SK-N-SH (cell line): ENCODE measurements around the gene EML2. TPM values are rescaled to one million over a fixed set of nuclear protein-coding genes. Genes with fewer than 3 reads are reported as not detected.

Experiments used
- CTCF ChIA-PET: fragments of 300-600, 350-600 bp; formaldehyde crosslinking; extraction: SDS; loops from one replicate; lab custom pipeline; 2021; lab: Yijun Ruan, JAX
- POLR2A ChIA-PET: fragments of 350-600 bp; sonication (Branson Sonifier 250); formaldehyde crosslinking; extraction: SDS; loops from one replicate; lab custom pipeline; 2020; ENCODE audit warnings: antibody characterized with exemption, inconsistent platforms; lab: Yijun Ruan, JAX
- DNase-seq: peaks from one replicate; pipeline ENCODE4 v3.0.0; 2012
- H2AFZ ChIP-seq: fragments of 200-600 bp; sonication (generic); 2 replicates; pipeline ENCODE4 v1.8.1; 2016; ENCODE audit warnings: antibody characterized with exemption, mild to moderate bottlenecking, low read depth
- H3F3A ChIP-seq: fragments of 200-600 bp; sonication (generic); replicated peaks from 2 replicates; pipeline ENCODE3; 2016; ENCODE audit warnings: antibody characterized with exemption, mild to moderate bottlenecking; ENCODE audit not compliant: insufficient read depth
- H3K27ac ChIP-seq, 2 experiments: fragments of 200-500 bp in 1 of 2; fragments of 200-600 bp in 1 of 2; sonication (Bioruptor generic) in 1 of 2; sonication (generic), shearing (Covaris generic) in 1 of 2; 2 replicates each; pipeline versions ENCODE4 v1.5.1 to v1.6.1; 2014 to 2016; ENCODE audit warnings: low read depth in 2 of 2, inconsistent platforms in 1 of 2, low read length in 1 of 2, mild to moderate bottlenecking in 1 of 2, mixed read lengths in 1 of 2
- H3K27me3 ChIP-seq: fragments of 200-600 bp; sonication (generic), shearing (Covaris generic); 2 replicates; pipeline ENCODE4 v1.6.1; 2016; ENCODE audit warnings: mixed run types; ENCODE audit not compliant: insufficient read depth
- H3K36me3 ChIP-seq, 2 experiments: fragments of 200-500 bp in 1 of 2; fragments of 200-600 bp in 1 of 2; sonication (Bioruptor generic) in 1 of 2; sonication (generic) in 1 of 2; replicated peaks in 1 of 2; 2 replicates each; pipeline versions ENCODE3 to v1.5.1; 2014 to 2016; ENCODE audit warnings: low read length in 1 of 2, mild to moderate bottlenecking in 1 of 2; ENCODE audit not compliant: insufficient read depth in 2 of 2, control insufficient read depth in 1 of 2
- H3K4me1 ChIP-seq, 2 experiments: fragments of 200-500 bp in 1 of 2; fragments of 200-600 bp in 1 of 2; sonication (Bioruptor generic) in 1 of 2; sonication (generic), shearing (Covaris generic) in 1 of 2; 2 replicates each; pipeline versions ENCODE4 v1.5.1 to v1.6.1; 2014 to 2016; ENCODE audit warnings: low read depth in 1 of 2, low read length in 1 of 2, mixed run types in 1 of 2; ENCODE audit not compliant: insufficient read depth in 2 of 2, control insufficient read depth in 1 of 2
- H3K4me2 ChIP-seq: fragments of 200-600 bp; sonication (generic), shearing (Covaris generic); 2 replicates; pipeline ENCODE4 v1.6.1; 2017; ENCODE audit warnings: mixed run types
- H3K4me3 ChIP-seq, 2 experiments: fragments of 200-500 bp in 1 of 2; fragments of 200-600 bp in 1 of 2; sonication (Bioruptor generic) in 1 of 2; sonication (generic), shearing (Covaris generic) in 1 of 2; 2 replicates each; pipeline versions ENCODE4 v1.5.1 to v1.8.1; 2014 to 2016; ENCODE audit warnings: low read depth in 2 of 2, inconsistent platforms in 1 of 2, low read length in 1 of 2, mild to moderate bottlenecking in 1 of 2, mixed read lengths in 1 of 2, moderate library complexity in 1 of 2
- H3K79me2 ChIP-seq: fragments of 200-600 bp; sonication (generic); 2 replicates; pipeline ENCODE4 v1.8.1; 2017; ENCODE audit warnings: mild to moderate bottlenecking; ENCODE audit not compliant: insufficient read depth
- H3K9ac ChIP-seq: fragments of 200-600 bp; sonication (generic); 2 replicates; pipeline ENCODE4 v1.6.1; 2017; ENCODE audit warnings: mixed run types
- H3K9me2 ChIP-seq: fragments of 200-600 bp; sonication (generic); 2 replicates; pipeline ENCODE4 v1.6.1; 2017; ENCODE audit warnings: mixed run types
- H3K9me3 ChIP-seq: fragments of 200-600 bp; sonication (generic); 2 replicates; pipeline ENCODE4 v1.6.1; 2017; ENCODE audit warnings: mixed run types, mild to moderate bottlenecking, moderate library complexity
- H4K20me1 ChIP-seq: fragments of 200-600 bp; sonication (generic); 2 replicates; pipeline ENCODE4 v1.6.1; 2017; ENCODE audit warnings: mild to moderate bottlenecking, mixed run types; ENCODE audit not compliant: insufficient read depth
- CHD2 ChIP-seq: fragments of 150-350 bp; IDR thresholded peaks from 2 replicates; pipeline ENCODE4 v1.6.1; 2018; ENCODE audit warnings: low read length; ENCODE audit not compliant: partially characterized antibody
- ELF1 ChIP-seq: IDR thresholded peaks from 2 replicates; pipeline ENCODE4 v1.4.0; 2012
- EP300 ChIP-seq, 2 experiments: IDR thresholded peaks; 2 replicates each; pipeline versions ENCODE4 v1.4.0 to v1.6.1; 2012; ENCODE audit warnings: borderline replicate concordance in 1 of 2, low read depth in 1 of 2, low read length in 1 of 2
- EZH2phosphoT487 ChIP-seq: fragments of 200-600 bp; sonication (generic); IDR thresholded peaks from 2 replicates; pipeline ENCODE4 v1.6.1; 2017; ENCODE audit warnings: low read depth, mixed run types, mild to moderate bottlenecking, antibody characterized with exemption, moderate library complexity, borderline replicate concordance
- FOSL2 ChIP-seq: IDR thresholded peaks from 2 replicates; pipeline ENCODE4 v1.4.0; 2012; ENCODE audit warnings: low read depth, mild to moderate bottlenecking, moderate library complexity, borderline replicate concordance
- FOXJ3 ChIP-seq: sonication (generic); formaldehyde crosslinking; IDR thresholded peaks from 2 replicates; pipeline ENCODE4 v1.5.1; 2020; ENCODE audit warnings: mild to moderate bottlenecking, missing genetic modification reagents
- FOXM1 ChIP-seq: IDR thresholded peaks from 2 replicates; pipeline ENCODE4 v1.4.0; 2012; ENCODE audit warnings: low read depth, mild to moderate bottlenecking
- GABPA ChIP-seq: IDR thresholded peaks from 2 replicates; pipeline ENCODE4 v1.4.0; 2012; ENCODE audit warnings: low read depth, mild to moderate bottlenecking
- GATA2 ChIP-seq: sonication (generic); formaldehyde crosslinking; IDR thresholded peaks from 2 replicates; pipeline ENCODE4 v1.5.0; 2020; ENCODE audit warnings: mild to moderate bottlenecking, missing genetic modification reagents
- JUND ChIP-seq: IDR thresholded peaks from 2 replicates; pipeline ENCODE4 v1.4.0; 2012
- MEF2A ChIP-seq: IDR thresholded peaks from 2 replicates; pipeline ENCODE4 v1.4.0; 2012; ENCODE audit warnings: low read depth, borderline replicate concordance
- MXI1 ChIP-seq: IDR thresholded peaks from 2 replicates; pipeline ENCODE4 v1.6.1; 2012; ENCODE audit warnings: mild to moderate bottlenecking, low read depth, low read length, improper control_type of control experiment
- NRF1 ChIP-seq: IDR thresholded peaks from 2 replicates; pipeline ENCODE4 v1.6.1; 2012; ENCODE audit warnings: low read depth, mild to moderate bottlenecking, low read length
- POLR2AphosphoS5 ChIP-seq: IDR thresholded peaks from 2 replicates; pipeline ENCODE4 v1.6.1; 2012; ENCODE audit warnings: low read depth, low read length
- RAD21 ChIP-seq: IDR thresholded peaks from 2 replicates; pipeline ENCODE4 v1.6.1; 2012; ENCODE audit warnings: mild to moderate bottlenecking, low read length
- RCOR1 ChIP-seq: fragments of 150-350 bp; IDR thresholded peaks from 2 replicates; pipeline ENCODE4 v1.6.1; 2017; ENCODE audit warnings: antibody characterized with exemption, low read length
- RFX5 ChIP-seq: IDR thresholded peaks from 2 replicates; pipeline ENCODE4 v1.6.1; 2012; ENCODE audit warnings: mild to moderate bottlenecking, improper control_type of control experiment, low read length
- RXRA ChIP-seq: IDR thresholded peaks from 2 replicates; pipeline ENCODE4 v1.4.0; 2012; ENCODE audit warnings: low read depth, mild to moderate bottlenecking, borderline replicate concordance
- SIN3A ChIP-seq: IDR thresholded peaks from 2 replicates; pipeline ENCODE4 v1.6.1; 2012; ENCODE audit warnings: low read depth, mild to moderate bottlenecking, low read length, moderate library complexity, borderline replicate concordance
- SMC3 ChIP-seq: IDR thresholded peaks from 2 replicates; pipeline ENCODE4 v1.6.1; 2012; ENCODE audit warnings: low read depth, low read length, improper control_type of control experiment
- TAF1 ChIP-seq: IDR thresholded peaks from 2 replicates; pipeline ENCODE4 v1.6.1; 2012; ENCODE audit warnings: low read depth, mild to moderate bottlenecking, low read length, moderate library complexity, borderline replicate concordance
- TCF12 ChIP-seq: IDR thresholded peaks from 2 replicates; pipeline ENCODE4 v1.4.0; 2012
- TEAD4 ChIP-seq: IDR thresholded peaks from 2 replicates; pipeline ENCODE4 v1.4.0; 2012; ENCODE audit warnings: mild to moderate bottlenecking, borderline replicate concordance; ENCODE audit not compliant: insufficient read depth
- YY1 ChIP-seq: IDR thresholded peaks from 2 replicates; pipeline ENCODE4 v1.4.0; 2012; ENCODE audit warnings: low read depth, mild to moderate bottlenecking
- WGBS: methylation state at CpG from one replicate; pipeline ENCODE4 v1.1.6; 2017; ENCODE audit warnings: low lambda C conversion rate; 5-methylcytosine and 5-hydroxymethylcytosine counted together
- polyA plus RNA-seq, 3 experiments: library from polyadenylated mRNA; depleted of rRNA; stranded (reverse); fragments of >200 nt; gene quantifications; 2 replicates each; pipeline ENCODE4 v1.2.3, GENCODE V29; 2012
- TF ChIP-seq, protein P1 (sequence below): IDR thresholded peaks from 2 replicates; pipeline ENCODE4; 2012
- TF ChIP-seq, protein P2 (sequence below): IDR thresholded peaks from 2 replicates; pipeline ENCODE4 v1.4.0; 2012; ENCODE audit warnings: low read depth
- TF ChIP-seq, protein P3 (sequence below): fragments of 200-600 bp; sonication (generic); IDR thresholded peaks from 2 replicates; pipeline ENCODE4 v1.6.1; 2017; ENCODE audit warnings: antibody characterized with exemption, mild to moderate bottlenecking, moderate library complexity
- TF ChIP-seq, protein P4 (sequence below): IDR thresholded peaks from 2 replicates; pipeline ENCODE4 v1.4.0; 2012; ENCODE audit warnings: low read depth, borderline replicate concordance
- TF ChIP-seq, protein P5 (sequence below): fragments of 150-350 bp; IDR thresholded peaks from 2 replicates; pipeline ENCODE4 v1.6.1; 2017; ENCODE audit warnings: antibody characterized with exemption, low read length, low read depth, borderline replicate concordance

The EML2 gene
- polyA plus RNA-seq, 1 of the 3 experiments (the other 2 are of a cell fraction): 12.4 TPM

DNA sequence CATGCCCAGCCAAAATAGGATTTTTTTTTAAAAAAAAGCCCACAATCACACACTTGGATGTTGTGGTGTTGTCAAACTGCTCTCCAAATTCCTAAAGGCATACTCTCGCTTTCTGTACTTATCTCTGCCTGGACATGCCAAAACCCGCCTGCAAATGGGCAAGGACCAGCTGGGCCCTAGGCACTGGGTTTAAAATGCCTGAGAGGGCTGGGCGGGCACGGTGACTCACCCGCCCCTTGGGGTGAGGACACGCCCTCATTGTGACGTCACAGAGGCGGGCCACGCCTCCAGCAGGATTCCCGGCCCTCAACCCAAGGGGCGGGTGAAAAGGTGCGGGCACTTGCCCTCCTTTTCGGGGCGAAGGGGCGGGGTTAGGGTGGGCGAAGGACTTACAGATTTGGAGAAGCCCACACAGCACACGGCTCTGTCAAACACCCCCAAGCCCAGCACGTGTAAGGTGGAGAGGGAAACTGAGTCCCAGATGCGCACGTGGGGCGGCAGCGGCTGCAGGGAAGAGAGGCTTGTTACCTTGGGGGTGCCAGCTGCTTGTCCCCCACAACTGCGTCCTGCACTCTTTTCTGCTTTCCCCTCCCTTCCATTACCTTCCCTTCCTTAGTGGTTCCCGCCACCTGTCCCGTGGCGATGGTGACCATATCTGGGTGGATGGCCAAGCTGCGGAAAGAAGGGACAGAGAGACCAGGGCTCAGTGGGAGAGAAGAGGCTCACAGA lies 6.6 kb downstream of the EML2 start:
- no peaks in the 10 kb centered on the region for H3K9me3 ChIP-seq
- H3K4me2 ChIP-seq: peak overlapping the region; percentile 55; the same call in 1 of the 2 replicates
- H3K27me3 ChIP-seq: no peaks in the 10 kb centered on the region
- no peaks in the 10 kb centered on the region for H3K9me2 ChIP-seq
- H2AFZ ChIP-seq: peak overlapping the region; percentile 60; the same call in 1 of the 2 replicates
- DNase-seq: peak; percentile 96
- POLR2A ChIA-PET: interaction anchor here (0.7 kb wide), 1 partner anchor 13 kb away, joined by 3 read pairs; no protein-coding TSS in a partner anchor
- H3K4me1 ChIP-seq: peaks cover 3 to 19% of the 10 kb centered on the region in 2 experiments; a peak in 2 of 4 replicates
- no peak overlapping the region for H3K4me3 ChIP-seq
- peaks cover 34% of the 10 kb centered on the region for H3F3A ChIP-seq
- CTCF ChIA-PET: interaction anchor here (6.2 kb wide), 1 partner anchor 11 kb away, joined by 53 read pairs; no protein-coding TSS in a partner anchor
- H3K9ac ChIP-seq: no peak overlapping the region
- H3K27ac ChIP-seq: peak overlapping the region in 1 of 2 experiments; percentile 84; a peak in 2 of 4 replicates
- WGBS: 51% methylated on average over 24 of the region's 27 CpGs
- no peaks in the 10 kb centered on the region for H4K20me1 ChIP-seq
- H3K36me3 ChIP-seq: no peaks in the 10 kb centered on the region
- no peaks in the 10 kb centered on the region for H3K79me2 ChIP-seq
- TF ChIP-seq YY1 (no peak), POLR2AphosphoS5 (peak; percentile 70; the same call in 1 of the 2 replicates), ELF1 (no peak), JUND (peak; percentile 56; the same call in 1 of the 2 replicates), SIN3A (no peak), RAD21 (no peak), FOXJ3 (CRISPR knock-in tag) (no peak), MEF2A (no peak), TEAD4 (no peak), GATA2 (CRISPR knock-in tag) (no peak), FOXM1 (no peak), EP300 (IDR thresholded peaks at IDR 0.05; ENCODE audit: borderline replicate concordance in 1 of 2, low read depth in 1 of 2, low read length in 1 of 2) (no peak), TCF12 (peak; percentile 22; the same call in 1 of the 2 replicates), MXI1 (no peak), TAF1 (no peak), RXRA (no peak), CHD2 (no peak), FOSL2 (peak; percentile 82), RFX5 (no peak), RCOR1 (no peak), SMC3 (no peak), EZH2phosphoT487 (no peak), NRF1 (no peak), GABPA (no peak)
- TF ChIP-seq, protein P1, sequence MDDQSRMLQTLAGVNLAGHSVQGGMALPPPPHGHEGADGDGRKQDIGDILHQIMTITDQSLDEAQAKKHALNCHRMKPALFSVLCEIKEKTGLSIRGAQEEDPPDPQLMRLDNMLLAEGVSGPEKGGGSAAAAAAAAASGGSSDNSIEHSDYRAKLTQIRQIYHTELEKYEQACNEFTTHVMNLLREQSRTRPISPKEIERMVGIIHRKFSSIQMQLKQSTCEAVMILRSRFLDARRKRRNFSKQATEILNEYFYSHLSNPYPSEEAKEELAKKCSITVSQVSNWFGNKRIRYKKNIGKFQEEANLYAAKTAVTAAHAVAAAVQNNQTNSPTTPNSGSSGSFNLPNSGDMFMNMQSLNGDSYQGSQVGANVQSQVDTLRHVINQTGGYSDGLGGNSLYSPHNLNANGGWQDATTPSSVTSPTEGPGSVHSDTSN: 0 out of 2 replicates have a peak, but pooled peaks have one; percentile 13
- TF ChIP-seq, protein P2, sequence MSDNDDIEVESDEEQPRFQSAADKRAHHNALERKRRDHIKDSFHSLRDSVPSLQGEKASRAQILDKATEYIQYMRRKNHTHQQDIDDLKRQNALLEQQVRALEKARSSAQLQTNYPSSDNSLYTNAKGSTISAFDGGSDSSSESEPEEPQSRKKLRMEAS: peak; percentile 53; the same call in 1 of the 2 replicates
- TF ChIP-seq, protein P3, sequence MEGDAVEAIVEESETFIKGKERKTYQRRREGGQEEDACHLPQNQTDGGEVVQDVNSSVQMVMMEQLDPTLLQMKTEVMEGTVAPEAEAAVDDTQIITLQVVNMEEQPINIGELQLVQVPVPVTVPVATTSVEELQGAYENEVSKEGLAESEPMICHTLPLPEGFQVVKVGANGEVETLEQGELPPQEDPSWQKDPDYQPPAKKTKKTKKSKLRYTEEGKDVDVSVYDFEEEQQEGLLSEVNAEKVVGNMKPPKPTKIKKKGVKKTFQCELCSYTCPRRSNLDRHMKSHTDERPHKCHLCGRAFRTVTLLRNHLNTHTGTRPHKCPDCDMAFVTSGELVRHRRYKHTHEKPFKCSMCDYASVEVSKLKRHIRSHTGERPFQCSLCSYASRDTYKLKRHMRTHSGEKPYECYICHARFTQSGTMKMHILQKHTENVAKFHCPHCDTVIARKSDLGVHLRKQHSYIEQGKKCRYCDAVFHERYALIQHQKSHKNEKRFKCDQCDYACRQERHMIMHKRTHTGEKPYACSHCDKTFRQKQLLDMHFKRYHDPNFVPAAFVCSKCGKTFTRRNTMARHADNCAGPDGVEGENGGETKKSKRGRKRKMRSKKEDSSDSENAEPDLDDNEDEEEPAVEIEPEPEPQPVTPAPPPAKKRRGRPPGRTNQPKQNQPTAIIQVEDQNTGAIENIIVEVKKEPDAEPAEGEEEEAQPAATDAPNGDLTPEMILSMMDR: no peak
- TF ChIP-seq, protein P4, sequence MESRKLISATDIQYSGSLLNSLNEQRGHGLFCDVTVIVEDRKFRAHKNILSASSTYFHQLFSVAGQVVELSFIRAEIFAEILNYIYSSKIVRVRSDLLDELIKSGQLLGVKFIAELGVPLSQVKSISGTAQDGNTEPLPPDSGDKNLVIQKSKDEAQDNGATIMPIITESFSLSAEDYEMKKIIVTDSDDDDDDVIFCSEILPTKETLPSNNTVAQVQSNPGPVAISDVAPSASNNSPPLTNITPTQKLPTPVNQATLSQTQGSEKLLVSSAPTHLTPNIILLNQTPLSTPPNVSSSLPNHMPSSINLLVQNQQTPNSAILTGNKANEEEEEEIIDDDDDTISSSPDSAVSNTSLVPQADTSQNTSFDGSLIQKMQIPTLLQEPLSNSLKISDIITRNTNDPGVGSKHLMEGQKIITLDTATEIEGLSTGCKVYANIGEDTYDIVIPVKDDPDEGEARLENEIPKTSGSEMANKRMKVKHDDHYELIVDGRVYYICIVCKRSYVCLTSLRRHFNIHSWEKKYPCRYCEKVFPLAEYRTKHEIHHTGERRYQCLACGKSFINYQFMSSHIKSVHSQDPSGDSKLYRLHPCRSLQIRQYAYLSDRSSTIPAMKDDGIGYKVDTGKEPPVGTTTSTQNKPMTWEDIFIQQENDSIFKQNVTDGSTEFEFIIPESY: no peak
- TF ChIP-seq, protein P5, sequence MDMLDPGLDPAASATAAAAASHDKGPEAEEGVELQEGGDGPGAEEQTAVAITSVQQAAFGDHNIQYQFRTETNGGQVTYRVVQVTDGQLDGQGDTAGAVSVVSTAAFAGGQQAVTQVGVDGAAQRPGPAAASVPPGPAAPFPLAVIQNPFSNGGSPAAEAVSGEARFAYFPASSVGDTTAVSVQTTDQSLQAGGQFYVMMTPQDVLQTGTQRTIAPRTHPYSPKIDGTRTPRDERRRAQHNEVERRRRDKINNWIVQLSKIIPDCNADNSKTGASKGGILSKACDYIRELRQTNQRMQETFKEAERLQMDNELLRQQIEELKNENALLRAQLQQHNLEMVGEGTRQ: no peak
